Subcutaneous adipose tissue (tissue), 4 donors: ENCODE measurements around the gene OTOF. TPM values are rescaled to one million over a fixed set of nuclear protein-coding genes. Genes with fewer than 3 reads are reported as not detected.

Source experiments
- total RNA-seq, 4 donors: library from RNA; depleted of rRNA; stranded (reverse); fragments of >200 nt; gene quantifications; one replicate each; pipeline ENCODE4 v1.1.0, GENCODE V29; 2016
- TF ChIP-seq, protein P1 (sequence below): fragments of 450-650 bp; IDR thresholded peaks from one replicate; pipeline ENCODE4 v1.5.1; 2016; ENCODE audit warnings: low read depth, mild to moderate bottlenecking, control low read depth, antibody characterized with exemption, moderate library complexity

OTOF gene
- total RNA-seq, 4 donors from 2014 or later: 0.16 to 0.44 (median 0.17) TPM; not detected in 1

- TF ChIP-seq, protein P1, sequence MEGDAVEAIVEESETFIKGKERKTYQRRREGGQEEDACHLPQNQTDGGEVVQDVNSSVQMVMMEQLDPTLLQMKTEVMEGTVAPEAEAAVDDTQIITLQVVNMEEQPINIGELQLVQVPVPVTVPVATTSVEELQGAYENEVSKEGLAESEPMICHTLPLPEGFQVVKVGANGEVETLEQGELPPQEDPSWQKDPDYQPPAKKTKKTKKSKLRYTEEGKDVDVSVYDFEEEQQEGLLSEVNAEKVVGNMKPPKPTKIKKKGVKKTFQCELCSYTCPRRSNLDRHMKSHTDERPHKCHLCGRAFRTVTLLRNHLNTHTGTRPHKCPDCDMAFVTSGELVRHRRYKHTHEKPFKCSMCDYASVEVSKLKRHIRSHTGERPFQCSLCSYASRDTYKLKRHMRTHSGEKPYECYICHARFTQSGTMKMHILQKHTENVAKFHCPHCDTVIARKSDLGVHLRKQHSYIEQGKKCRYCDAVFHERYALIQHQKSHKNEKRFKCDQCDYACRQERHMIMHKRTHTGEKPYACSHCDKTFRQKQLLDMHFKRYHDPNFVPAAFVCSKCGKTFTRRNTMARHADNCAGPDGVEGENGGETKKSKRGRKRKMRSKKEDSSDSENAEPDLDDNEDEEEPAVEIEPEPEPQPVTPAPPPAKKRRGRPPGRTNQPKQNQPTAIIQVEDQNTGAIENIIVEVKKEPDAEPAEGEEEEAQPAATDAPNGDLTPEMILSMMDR: no peak
Observed at GRCh38 chr2:26407526-26407925, 70.4 kb downstream of the OTOF start.

Other genes with a start within 250 kb of the OTOF start
- 100 to 1,000 TPM; 162 to 196 (median 189) TPM for gene HADHA, start 233.5 kb downstream of the OTOF start, total RNA-seq
- 100 to 1,000 TPM; 125 to 226 (median 172) TPM for gene HADHB, start 233.2 kb downstream of the OTOF start, total RNA-seq
- gene SELENOI, start 132.0 kb downstream of the OTOF start, total RNA-seq: 10 to 100 TPM in 3 of 4 donors, 1 to 10 TPM in 1; 9.4 to 14.5 (median 11.0) TPM
- not detected for gene ADGRF3, start 131.3 kb downstream of the OTOF start, total RNA-seq
- not detected for gene DRC1, start 76.2 kb downstream of the OTOF start, total RNA-seq
- gene CIB4, start 163.2 kb upstream of the OTOF start, total RNA-seq: 1 to 10 TPM in 1 of 4 donors, not detected in 3; 1.1 TPM
- gene KCNK3, start 214.6 kb upstream of the OTOF start, total RNA-seq: 1 to 10 TPM; 1.8 to 5.7 (median 4.5) TPM